Measurements from ENCODE around the gene BAG3.
A peak's percentile ranks its signal among the peaks of the same experiment; 100 is the strongest.
"Not testable (repeated sequence)": the region's sequence is repeated elsewhere in the genome, so short reads cannot be mapped to it uniquely, and the experiment has no call there.

Gene BAG3

DNA sequence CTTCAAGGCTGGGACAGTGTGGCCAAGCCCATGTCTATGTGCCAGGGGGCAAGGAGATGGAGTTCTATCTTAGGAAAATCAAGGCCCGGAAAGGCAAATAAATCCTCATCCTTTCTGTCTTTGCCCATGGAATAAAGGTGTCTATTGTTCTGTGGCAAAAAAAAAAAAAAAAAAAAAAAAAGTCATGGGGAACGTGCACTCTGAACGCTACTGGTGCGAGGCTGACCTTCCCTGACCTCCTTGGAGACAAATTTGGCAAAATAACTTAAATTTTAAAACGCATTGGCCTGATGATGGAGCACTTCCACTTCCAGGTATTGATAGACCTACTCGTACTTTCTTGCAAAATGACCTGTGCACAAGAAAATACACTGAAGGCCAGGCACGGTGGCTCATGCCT lies 12.2 kb upstream of the BAG3 start:
- DNase-seq (ENCODE audit: insufficient read length, low spot score) (no peak), FAIRE-seq (no peak)

DNA sequence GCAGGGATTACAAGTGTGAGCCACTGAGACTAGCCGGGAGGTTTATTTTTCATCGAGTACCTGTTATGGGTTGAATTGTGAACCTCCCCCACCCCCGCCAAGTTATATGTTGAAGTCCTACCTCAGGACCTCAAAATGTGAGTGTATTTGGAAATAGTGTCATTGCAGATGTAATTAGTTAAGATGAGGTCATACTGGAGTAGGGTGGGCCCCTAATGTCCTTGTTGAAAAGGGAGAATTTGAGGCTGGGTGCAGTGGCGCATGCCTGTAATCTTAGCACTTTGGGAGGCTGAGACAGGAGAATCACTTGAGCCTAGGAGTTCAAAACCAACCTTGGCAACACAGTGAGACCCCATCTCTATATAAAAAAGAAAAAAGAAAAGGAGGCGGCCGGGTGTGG lies 10.8 kb upstream of the BAG3 start:
- FAIRE-seq (no peak), DNase-seq (ENCODE audit: insufficient read length, low spot score) (no peak)

DNA sequence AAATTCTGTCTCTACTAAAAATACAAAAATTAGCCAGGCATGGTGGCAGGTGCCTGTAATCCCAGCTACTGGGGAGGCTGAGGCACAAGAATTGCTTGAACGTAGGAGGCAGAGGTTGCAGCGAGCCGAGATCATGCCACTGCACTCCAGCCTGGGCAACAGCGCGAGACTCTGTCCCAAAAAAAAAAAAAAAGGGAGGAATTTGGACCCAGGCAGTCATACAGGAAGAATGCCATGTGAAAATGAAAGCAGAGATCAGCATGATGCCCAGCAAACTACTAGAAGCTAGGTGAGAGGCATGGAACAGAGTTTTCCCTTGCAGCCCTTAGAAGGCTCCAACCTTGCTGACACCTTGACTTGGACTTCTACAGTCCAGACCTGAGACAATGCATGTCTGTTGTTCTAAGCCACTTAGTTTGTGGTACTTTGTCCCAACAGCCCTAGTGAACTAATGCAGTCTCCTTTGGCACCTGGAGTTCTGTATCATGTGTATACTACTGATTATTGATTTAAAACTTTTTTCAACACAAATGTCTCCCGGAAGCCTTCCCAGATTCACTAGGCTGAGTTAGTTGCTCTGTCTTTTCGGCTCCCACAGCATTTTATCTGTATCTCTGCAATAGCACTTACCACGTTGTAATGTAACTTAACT lies 10.2 kb upstream of the BAG3 start:
- DNase-seq (ENCODE audit: insufficient read length, low spot score) (no peak), FAIRE-seq (no peak)

DNA sequence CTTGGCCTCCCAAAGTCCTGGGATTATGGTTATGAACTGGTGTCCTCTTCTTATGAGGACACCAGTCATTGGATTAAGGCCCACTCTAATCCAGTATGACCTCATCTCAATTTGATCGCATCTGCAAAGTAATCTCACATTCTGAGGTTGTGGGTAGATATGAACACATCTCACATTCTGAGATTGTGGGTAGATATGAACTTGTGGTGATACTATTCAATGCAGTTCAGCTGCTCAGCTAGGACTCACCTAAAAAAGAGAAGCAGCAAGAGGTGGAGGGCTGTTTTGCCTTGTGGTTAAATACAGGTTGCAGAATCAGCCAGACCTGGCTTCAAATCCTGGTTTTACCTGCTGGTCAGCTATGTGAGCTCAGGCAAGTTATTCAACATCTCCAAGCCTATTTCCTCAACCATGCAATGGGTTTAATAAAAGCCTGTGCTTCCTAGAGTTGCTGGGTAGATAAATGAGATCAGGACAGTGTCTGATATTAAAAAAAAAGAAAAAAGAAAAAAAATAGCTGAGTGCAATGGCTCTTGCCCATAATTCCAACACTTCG lies 8.5 kb upstream of the BAG3 start:
- no peak for FAIRE-seq

DNA sequence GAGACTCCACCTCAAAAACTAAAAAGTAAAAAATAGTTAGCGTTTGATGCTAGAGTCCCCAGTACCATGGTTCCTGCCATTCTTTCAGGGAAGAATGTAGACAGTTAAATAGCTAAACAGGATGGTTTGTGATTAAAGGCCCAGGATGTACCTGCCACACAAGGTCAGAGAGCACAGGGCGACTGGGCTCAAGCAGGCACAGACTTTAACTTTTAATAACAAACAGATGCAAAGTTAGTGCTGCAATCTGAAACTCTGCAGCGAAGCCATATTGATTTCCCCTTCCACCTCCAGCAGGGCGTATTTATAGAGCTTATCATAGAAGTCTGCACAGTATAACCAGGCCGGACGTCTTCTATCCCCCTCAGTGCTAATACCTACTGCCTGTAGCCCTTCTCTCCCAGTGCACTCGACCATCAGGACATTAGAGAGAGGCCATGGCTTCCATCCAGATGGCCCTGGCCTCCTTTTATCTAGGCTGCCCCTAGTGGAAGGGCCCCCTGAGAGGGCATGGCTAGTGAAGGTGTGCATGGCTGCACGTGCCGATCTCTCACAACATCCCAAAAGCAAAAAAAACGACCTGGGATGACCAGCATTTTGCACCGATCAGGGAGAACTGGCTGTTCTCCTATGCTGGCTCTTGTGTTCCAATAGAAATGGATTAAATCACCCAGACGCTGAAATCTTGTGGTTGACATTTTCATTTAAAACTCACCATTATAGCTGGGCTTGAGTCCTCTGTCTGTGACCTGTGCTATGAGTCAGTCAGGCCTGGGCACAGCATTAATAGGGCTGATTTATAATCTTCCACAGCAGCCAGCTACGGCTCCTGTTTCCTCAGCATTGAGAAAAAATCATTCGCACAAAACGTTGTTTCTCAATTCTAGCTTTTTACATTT lies 7.6 kb upstream of the BAG3 start:
- FAIRE-seq (no peak), DNase-seq (ENCODE audit: insufficient read length, low spot score) (no peak)

More for the DNA sequence above, 8.5 kb upstream of the BAG3 start:
- no peak for DNase-seq (ENCODE audit: insufficient read length, low spot score)

DNA sequence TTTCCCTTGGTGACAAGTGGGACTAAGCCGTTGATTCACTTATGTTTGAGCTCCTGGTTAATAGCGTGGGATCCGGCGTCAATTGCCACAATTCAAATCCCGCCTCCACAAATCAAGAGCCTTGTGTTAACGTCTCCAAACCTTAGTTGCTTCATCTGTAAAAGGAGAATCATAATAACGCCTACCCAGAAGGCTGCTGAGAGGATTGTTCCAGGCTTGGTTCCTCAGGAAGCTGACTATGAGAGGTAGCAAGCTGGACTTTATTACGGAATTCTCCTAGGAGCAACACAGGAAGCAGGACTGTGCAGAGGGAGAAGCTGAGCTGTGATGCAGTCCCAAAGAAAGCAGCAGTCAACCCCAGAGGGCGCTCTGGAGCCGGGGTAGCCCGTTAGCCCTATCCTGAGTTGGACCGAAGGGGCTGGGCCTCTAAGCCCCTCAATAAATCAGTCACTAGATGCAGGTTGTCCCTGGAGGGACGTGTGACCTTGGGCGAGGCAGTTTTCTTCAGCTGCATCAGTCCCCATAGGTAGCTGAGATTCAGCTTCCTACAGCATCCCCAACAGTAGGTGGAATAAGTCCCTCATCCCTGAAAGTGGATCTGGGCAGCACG lies 6.9 kb upstream of the BAG3 start:
- FAIRE-seq (no peak), DNase-seq (ENCODE audit: insufficient read length, low spot score) (no peak)

GRCh38 chr10:119644994-119645393 lies 6.2 kb upstream of the BAG3 start:
- DNase-seq (ENCODE audit: insufficient read length, low spot score) (no peak), FAIRE-seq (no peak)

DNA sequence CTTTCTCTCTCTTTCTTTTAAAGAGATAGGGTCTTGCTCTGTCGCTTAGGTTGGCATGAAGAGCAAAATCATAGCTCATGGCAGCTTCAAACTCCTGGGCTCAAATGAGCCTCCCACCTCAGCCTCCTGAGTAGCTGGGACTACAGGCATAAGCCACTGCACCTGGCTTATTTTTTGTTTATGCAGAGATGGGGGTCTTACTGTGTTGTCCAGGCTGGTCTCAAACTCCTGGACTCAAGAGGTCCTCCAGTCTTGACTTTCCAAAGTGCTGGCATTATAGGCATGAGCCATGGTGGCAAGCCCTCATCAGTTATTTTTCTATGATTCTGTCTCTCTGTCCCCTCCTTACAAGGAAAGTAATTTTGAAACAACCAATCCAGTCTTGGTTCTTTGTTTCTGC lies 1.1 kb upstream of the BAG3 start:
- no peak for FAIRE-seq

DNA sequence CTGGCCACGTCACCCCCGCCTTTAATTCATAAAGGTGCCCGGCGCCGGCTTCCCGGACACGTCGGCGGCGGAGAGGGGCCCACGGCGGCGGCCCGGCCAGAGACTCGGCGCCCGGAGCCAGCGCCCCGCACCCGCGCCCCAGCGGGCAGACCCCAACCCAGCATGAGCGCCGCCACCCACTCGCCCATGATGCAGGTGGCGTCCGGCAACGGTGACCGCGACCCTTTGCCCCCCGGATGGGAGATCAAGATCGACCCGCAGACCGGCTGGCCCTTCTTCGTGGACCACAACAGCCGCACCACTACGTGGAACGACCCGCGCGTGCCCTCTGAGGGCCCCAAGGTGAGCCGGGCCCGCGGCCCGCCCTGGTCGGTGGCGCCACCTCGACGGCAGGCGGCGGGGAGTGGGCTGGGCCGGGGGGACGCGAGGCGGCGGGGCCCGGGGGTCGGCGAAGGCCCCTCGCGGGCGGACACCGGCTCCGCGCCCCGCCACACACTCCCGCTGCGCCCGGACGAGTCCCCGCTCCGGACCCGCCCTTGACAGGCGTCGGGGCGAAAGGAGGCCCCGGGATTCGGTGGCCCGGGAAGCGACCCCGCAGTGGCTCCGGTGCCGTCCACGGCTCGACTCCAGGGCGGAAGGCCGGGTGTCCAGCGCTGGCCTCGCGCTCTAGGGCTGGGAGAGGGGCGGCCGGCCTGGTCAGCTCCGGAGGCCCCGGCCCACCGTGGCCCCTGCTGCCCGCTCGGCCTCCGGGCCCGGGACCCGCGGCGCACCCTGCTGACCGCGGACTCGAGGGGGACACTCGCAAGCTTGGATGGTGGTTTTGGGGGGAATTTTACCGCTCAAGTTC lies 557 bp downstream of the BAG3 start:
- DNase-seq (ENCODE audit: insufficient read length, low spot score) (no peak), FAIRE-seq (no peak)

More for the DNA sequence above, 1.1 kb upstream of the BAG3 start:
- no peak for DNase-seq (ENCODE audit: insufficient read length, low spot score)

GRCh38 chr10:119652361-119652730 lies 1.2 kb downstream of the BAG3 start:
- DNase-seq (ENCODE audit: insufficient read length, low spot score): peak; percentile 45
- FAIRE-seq: no peak

GRCh38 chr10:119653209-119653608 lies 2.0 kb downstream of the BAG3 start:
- FAIRE-seq: no peak
- DNase-seq (ENCODE audit: insufficient read length, low spot score): no peak

DNA sequence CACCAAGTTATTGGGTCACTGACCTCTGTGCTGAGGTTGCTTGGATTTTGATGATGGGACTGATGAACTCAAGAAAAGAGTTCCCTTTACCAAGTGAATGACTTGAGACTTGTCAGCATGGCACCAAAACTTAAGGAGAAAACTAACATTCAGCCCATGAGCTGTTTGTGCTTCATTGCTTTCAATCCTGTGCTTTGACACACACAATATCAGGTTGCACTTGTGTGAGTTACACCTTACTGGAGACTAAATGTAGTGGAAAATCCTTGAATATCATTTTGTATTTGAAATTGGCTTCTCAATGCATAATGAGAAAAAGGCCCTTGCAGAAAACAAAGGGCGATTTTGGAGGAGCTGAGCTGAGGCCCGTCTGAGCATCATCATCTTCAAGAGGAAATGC lies 2.7 kb downstream of the BAG3 start:
- DNase-seq (ENCODE audit: insufficient read length, low spot score) (no peak), FAIRE-seq (no peak)

- DNase-seq (ENCODE audit: insufficient read length, low spot score): no peak
Observed at GRCh38 chr10:119654540-119654939, 3.4 kb downstream of the BAG3 start.

DNA sequence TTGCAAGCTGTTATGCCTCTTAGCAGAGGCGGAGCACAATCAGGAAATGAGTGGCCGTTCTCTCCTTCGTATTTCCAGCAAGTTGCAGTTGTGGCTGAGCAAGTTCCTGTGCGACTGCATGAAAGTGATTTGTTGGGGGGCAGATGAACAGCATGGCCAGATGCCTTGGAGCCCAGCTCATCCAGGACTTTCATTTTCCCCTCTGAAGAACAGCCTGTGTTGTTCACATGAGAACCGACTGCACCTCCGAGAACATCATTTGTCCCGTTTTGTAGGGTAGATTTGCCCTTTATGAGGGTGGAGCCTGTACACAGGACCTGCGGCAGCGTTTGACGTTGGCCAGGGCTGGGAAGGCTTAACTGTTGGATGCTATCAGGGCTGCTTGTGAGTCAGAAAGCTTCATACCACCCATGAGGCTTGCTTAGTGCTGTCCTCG lies 4.4 kb downstream of the BAG3 start:
- FAIRE-seq (no peak), DNase-seq (ENCODE audit: insufficient read length, low spot score) (peak; percentile 25)

More at GRCh38 chr10:119654540-119654939, 3.4 kb downstream of the BAG3 start:
- FAIRE-seq: no peak

- FAIRE-seq (no peak), DNase-seq (ENCODE audit: insufficient read length, low spot score) (no peak)
Observed at GRCh38 chr10:119656760-119657159, 5.6 kb downstream of the BAG3 start.

- no peak for FAIRE-seq
- no peak for DNase-seq (ENCODE audit: insufficient read length, low spot score)
Observed at GRCh38 chr10:119657725-119658124, 6.5 kb downstream of the BAG3 start.

GRCh38 chr10:119658274-119658673 lies 7.1 kb downstream of the BAG3 start:
- FAIRE-seq (peak; percentile 20), DNase-seq (ENCODE audit: insufficient read length, low spot score) (peak; percentile 65)

DNA sequence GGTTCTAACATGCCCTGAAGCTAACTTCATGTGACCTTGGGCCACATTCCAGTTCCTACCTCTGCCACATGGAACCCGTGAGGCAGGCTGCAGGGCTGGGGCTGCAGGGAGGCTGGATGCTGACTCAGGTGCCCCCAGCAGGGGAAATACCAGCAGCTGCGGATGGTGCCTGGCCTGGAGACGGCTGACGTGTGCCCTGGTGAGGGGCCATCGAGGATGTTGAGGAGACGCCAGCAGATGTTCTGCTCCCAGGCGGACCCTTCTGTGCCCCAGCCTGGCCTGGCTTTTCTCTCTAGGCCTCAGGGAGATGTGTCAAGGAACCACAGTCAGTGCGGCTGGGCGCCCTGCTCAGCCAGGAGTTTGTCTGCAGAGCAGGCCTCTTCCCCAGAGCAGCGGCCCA lies 8.8 kb downstream of the BAG3 start:
- DNase-seq (ENCODE audit: insufficient read length, low spot score) (no peak), FAIRE-seq (no peak)

DNA sequence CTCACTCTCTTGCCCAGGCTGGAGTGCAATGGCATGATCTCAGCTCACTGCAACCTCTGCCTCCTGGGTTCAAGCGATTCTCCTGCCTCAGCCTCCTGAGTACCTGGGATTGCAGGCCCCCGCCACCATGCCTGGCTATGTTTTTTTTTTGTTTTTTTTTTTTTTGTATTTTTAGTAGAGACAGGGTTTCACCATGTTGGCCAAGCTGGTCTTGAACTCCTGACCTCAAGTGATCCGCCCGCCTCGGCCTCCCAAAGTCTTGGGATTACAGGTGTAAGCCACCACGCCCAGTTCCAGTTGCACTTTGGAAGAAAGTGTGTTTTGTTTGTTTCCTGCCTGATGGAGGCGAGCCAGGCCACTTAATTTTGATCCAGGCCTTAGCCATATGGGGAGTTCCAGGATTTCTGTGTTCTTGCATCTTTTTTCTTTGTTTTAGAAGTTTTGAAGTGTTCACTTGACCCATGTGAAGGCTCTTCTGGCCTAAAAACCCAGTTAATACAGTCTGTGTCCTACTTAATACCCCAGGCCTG lies 11.0 kb downstream of the BAG3 start:
- DNase-seq (ENCODE audit: insufficient read length, low spot score); FAIRE-seq: not testable (repeated sequence)

Data from HTR-8/SVneo (cell line).